GM21825 (cell line): ENCODE measurements around the gene NMU.
"Not testable (repeated sequence)": the region's sequence is repeated elsewhere in the genome, so short reads cannot be mapped to it uniquely, and the experiment has no call there.

Experiments used
- ATAC-seq: cut with Tn5 transposase; IDR thresholded peaks from one replicate; pipeline ENCODE4 v1.9.1; 2021; ENCODE audit warnings: mild to moderate bottlenecking, moderate library complexity; ENCODE audit not compliant: unreplicated experiment

NMU gene

DNA sequence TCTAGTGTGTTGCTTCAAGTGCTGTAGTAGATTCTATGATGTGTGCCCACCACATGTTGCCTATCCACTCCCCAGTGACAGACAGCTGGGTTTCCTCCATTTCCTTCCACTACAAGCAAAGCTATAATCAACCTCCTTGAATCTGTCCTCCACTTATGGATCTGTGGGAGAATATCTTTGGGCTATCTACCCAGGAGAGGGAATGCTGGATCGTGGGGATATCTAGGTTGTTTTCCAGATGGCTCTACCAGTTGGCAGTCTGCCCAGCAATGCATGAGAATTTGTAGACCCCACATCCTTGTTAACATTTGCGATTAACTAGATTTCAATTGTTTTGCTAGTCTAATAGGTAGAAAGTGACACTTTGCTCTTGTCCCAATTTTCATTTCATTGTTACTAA is 10.3 kb downstream of the NMU start:
- ATAC-seq = no peak

- not testable (repeated sequence) for ATAC-seq
Observed at GRCh38 chr4:55624063-55624462, 12.0 kb downstream of the NMU start.

- ATAC-seq = no peak
Observed at GRCh38 chr4:55618546-55619143, 17.5 kb downstream of the NMU start.

- ATAC-seq = peak; percentile 90
Observed at GRCh38 chr4:55617587-55618197, 18.4 kb downstream of the NMU start.

DNA sequence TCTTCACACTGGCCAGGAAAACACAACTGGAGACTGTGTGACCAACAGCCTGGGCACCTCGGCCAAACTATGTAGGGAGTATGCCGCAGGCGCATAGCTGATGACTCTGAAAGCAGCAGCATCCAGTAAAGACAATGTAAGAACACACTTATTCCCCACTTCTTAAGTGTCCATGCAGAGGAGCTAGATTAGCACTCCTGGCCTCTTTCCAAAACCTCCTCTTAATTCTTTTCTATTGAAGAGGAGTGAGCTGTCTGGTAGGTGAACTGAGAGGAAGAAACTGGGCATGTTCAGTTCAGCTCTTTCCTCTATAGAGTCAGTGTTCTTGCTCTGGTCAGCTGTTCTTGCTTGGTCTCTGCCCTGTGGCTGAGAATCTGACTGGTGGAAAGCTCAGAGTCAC is 21.1 kb downstream of the NMU start:
- no peak for ATAC-seq

DNA sequence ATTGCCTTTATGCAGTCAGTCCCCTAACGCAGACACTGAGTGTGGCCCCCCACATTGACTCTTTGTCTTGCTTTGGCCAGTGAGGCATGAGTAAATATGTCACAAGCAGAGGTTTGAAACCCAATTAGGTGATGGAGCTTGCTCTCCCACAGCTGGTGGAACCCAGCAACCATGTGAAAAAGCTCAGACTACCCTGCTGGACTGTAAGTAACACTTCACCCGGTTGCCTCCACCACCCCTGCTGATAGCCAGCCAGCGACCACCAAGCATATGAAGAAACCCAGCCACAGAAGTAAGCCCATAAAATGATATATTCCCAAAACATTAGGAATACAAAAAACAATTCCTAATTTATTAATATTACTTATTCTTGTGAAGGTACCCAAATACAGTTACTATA is 22.5 kb downstream of the NMU start:
- ATAC-seq = no peak

DNA sequence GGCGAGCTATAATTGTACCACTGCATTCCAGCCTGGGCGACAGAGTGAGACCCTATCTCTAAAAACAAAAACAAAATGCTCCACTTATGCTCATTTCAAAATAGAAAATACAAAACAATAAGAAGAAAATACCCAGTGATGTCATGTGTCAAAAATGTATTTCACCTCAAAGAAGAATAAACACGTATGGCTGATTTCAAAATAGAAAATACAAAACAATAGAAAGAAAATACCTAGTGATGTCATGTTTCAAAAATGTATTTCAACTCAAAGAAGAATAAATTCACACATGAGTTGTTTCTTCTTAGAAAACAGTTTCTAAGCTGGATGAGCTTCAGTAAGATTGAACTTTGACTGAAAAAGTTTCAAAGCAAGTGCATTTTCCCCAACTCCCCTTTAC is 23.8 kb downstream of the NMU start:
- ATAC-seq = no peak

- ATAC-seq = no peak
Observed at GRCh38 chr4:55611358-55612059, 24.6 kb downstream of the NMU start.

GRCh38 chr4:55610381-55610780 is 25.7 kb downstream of the NMU start:
- ATAC-seq = no peak

GRCh38 chr4:55609393-55609866 is 26.7 kb downstream of the NMU start:
- no peak for ATAC-seq

GRCh38 chr4:55608591-55608990 is 27.5 kb downstream of the NMU start:
- no peak for ATAC-seq

GRCh38 chr4:55604996-55605395 is 31.1 kb downstream of the NMU start:
- no peak for ATAC-seq

DNA sequence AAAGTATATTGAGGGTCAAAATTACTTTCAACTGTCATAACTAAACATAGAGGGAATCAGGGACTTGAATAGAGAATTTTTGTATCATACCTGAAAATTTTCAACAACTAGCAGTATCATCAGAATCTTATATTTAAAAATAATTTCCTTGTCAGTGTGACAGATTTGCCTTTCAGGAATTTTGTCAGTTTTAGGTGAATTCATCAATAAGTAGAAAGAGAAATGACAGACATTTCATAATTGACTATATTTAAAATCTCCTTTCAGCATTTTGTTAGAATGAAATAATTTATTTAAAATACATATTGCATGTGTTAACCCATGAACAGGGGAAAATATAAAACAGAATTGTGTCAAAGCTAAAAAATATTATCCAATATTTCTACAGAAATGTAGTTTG is 35.5 kb downstream of the NMU start:
- no peak for ATAC-seq

- no peak for ATAC-seq
Observed at GRCh38 chr4:55598641-55599040, 37.5 kb downstream of the NMU start.

GRCh38 chr4:55592014-55592413 is 44.1 kb downstream of the NMU start, which contains the start of gene PDCL2:
PDCL2 (minus strand) TSS chr4:55592245; CDS start chr4:55592109, 136 bp downstream.
- ATAC-seq = no peak

- ATAC-seq = no peak
Observed at GRCh38 chr4:55588160-55588559, 47.9 kb downstream of the NMU start.

DNA sequence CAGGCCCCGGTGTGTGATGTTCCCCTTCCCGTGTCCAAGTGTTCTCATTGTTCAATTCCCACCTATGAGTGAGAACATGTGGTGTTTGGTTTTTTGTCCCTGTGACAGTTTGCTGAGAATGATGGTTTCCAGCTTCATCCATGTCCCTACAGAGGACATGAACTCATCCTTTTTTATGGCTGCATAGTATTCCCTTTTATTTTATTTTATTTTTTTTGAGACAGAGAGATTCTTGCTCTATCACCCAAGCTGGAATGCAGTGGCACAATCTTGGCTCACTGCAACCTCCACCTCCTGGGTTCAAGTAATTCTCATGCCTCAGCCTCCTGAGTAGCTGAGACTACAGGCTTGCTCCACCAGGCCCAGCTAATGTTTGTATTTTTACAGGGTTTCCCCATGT is 53.3 kb downstream of the NMU start:
- ATAC-seq = not testable (repeated sequence)

- no peak for ATAC-seq
Observed at GRCh38 chr4:55578341-55579010, 57.6 kb downstream of the NMU start.

DNA sequence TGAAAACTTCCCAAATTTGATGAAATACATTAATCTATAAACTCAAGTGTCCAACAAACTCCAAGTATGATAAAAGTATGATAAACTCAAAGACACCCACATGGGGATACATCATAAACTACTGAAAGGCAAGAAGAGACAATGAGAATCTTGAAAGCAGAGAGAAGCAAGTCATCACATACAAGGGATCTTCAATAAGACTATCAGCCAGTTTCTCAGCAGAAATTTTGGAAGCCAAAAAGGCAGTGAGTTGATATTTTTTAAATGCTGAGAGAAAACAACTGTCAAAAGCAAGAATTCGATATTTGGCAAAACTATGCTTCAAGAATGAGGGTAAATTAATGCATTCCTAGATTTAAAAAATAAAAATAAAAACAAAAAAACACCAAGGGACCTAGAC is 60.6 kb downstream of the NMU start:
- no peak for ATAC-seq

- no peak for ATAC-seq
Observed at GRCh38 chr4:55574252-55574651, 61.8 kb downstream of the NMU start.

DNA sequence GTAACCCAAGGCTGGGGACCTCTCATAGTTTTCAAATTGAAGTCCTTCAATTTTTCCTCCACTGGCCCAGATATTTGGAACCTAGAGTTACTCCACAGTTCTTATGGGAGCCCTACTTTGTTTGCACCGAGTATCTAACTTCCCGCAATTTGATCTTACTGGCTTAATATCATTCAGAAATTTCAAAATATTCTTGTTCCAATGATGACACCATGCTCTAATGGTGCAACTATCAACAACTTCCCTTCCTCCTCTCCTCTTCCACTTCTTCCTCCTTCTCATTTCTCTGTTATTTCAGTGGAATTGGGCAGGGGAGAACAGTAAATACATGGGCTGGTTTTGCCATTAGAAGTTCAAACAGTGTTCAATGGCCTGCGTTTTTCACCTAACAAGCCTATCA is 64.3 kb downstream of the NMU start:
- no peak for ATAC-seq
